Progenitor cell of endocrine pancreas (in vitro differentiated cells): Measurements from ENCODE around the gene B4GALT3. TPM values are rescaled to one million over a fixed set of nuclear protein-coding genes. Genes with fewer than 3 reads are reported as not detected.

ENCODE experiments used
- DNase-seq: peaks from one replicate; pipeline ENCODE4 v3.0.0; 2021; ENCODE audit warnings: low spot score; ENCODE audit not compliant: unreplicated experiment
- H3K27ac Mint-ChIP-seq: 2 replicates; pipeline ENCODE4 v1.8.0; 2021; ENCODE audit warnings: mild to moderate bottlenecking, moderate library complexity, mixed read lengths
- H3K27me3 Mint-ChIP-seq: 2 replicates; pipeline ENCODE4 v1.8.0; 2021; ENCODE audit warnings: mixed read lengths
- H3K36me3 Mint-ChIP-seq: 2 replicates; pipeline ENCODE4 v1.8.0; 2022; ENCODE audit warnings: mixed read lengths; ENCODE audit not compliant: insufficient read depth
- H3K4me1 Mint-ChIP-seq: 2 replicates; pipeline ENCODE4 v1.8.0; 2021; ENCODE audit warnings: low read depth, mixed read lengths
- H3K4me3 Mint-ChIP-seq: 2 replicates; pipeline ENCODE4 v1.8.0; 2021; ENCODE audit warnings: low read depth, mild to moderate bottlenecking, moderate library complexity, mixed read lengths
- H3K9me3 Mint-ChIP-seq: 2 replicates; pipeline ENCODE4 v1.8.0; 2021; ENCODE audit warnings: low read depth, mixed read lengths
- CTCF ChIP-seq: fragments of 200-600 bp; sonication (generic); IDR thresholded peaks from one replicate; pipeline ENCODE4 v1.5.0; 2021; ENCODE audit warnings: antibody characterized with exemption, mild to moderate bottlenecking; ENCODE audit not compliant: unreplicated experiment
- total RNA-seq: library from RNA; stranded (reverse); gene quantifications from 2 replicates; pipeline ENCODE4 v1.2.1, GENCODE V29; 2021

B4GALT3 gene
- total RNA-seq, 1 donor from 2014 or later = 45.9 TPM

DNA sequence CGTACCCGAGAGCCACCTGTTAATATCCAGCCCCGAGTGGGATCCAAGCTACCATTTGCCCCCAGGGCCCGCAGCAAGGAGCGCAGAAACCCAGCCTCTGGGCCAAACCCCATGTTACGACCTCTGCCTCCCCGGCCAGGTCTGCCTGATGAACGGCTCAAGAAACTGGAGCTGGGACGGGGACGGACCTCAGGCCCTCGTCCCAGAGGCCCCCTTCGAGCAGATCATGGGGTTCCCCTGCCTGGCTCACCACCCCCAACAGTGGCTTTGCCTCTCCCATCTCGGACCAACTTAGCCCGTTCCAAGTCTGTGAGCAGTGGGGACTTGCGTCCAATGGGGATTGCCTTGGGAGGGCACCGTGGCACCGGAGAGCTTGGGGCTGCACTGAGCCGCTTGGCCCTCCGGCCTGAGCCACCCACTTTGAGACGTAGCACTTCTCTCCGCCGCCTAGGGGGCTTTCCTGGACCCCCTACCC is 16.6 kb downstream of the B4GALT3 start:
- Mint-ChIP-seq H3K4me3 (peak overlapping the region; percentile 80), H3K9me3 (no peaks in the 10 kb centered on the region), H3K4me1 (peaks cover 16% of the 10 kb centered on the region), H3K36me3 (peaks cover 33% of the 10 kb centered on the region), H3K27me3 (no peaks in the 10 kb centered on the region), H3K27ac (no peak overlapping the region)
- DNase-seq = no peak
- no peak for TF ChIP-seq CTCF

DNA sequence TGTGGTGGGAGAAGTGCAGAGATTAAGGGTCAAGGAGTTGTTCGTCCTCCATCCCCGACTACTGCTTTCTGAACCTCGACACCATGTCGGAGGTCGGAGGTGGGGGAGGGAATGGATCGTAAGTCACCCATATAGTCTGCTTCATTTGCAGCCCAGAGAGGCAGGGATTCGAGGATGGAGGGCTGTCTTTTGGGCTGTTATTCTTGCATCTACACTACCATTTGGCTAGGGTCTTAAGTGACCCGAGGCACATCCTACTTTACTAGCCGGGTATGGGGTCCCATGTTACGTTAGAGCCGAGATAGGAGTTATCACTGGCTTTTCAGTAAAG is 17.4 kb downstream of the B4GALT3 start:
- Mint-ChIP-seq H3K4me3 (peak overlapping the region; percentile 80), H3K4me1 (peaks cover 15% of the 10 kb centered on the region), H3K27ac (peak overlapping the region; percentile 61), H3K9me3 (no peaks in the 10 kb centered on the region), H3K27me3 (no peaks in the 10 kb centered on the region), H3K36me3 (peaks cover 30% of the 10 kb centered on the region)
- DNase-seq = no peak
- no peak for TF ChIP-seq CTCF

- Mint-ChIP-seq H3K27me3 (no peaks in the 10 kb centered on the region), H3K36me3 (peaks cover 26% of the 10 kb centered on the region), H3K4me3 (peak within 1 kb of the TSS; percentile 80), H3K9me3 (no peaks in the 10 kb centered on the region), H3K27ac (peak within 1 kb of the TSS; percentile 82), H3K4me1 (peaks cover 17% of the 10 kb centered on the region)
- peak; percentile 27 for TF ChIP-seq CTCF
- DNase-seq = peak; percentile 85
These were observed 18.0 kb downstream of the B4GALT3 start, which contains the start of gene USP21 for GRCh38 chr1:161159087-161159912. Gene USP21, plus strand, starts transcription at chr1:161159500. Its CDS starts 1,141 bp downstream, at chr1:161160641.

DNA sequence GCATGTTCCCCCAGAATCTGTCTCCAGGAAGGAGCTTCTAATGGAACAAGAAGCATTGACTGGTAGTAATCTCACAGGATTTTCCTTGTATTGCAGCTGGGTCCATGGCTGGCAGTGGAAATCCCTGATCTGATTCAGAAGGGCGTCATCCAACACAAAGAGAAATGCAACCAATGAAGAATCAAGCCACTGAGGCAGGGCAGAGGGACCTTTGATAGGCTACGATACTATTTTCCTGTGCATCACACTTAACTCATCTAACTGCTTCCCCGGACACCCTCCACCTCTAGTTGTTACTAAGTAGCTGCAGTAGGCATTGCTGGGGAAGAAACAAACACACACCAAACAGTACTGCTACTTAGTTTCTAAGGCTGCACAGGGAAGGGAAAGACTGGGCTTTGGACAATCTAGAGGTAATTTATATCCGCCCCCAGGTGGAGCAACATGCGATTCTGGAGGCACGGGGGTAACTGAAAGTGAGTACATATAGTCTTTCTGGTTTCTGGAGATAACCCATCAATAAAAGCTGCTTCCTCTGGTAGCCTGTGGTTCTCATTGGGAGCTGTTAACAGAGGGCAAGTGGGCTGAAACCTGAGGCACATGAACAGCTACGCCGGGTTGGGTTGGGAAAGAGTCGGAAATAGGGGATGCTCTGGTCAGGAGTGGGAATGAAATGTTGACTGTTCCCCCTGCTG is 18.8 kb downstream of the B4GALT3 start:
- DNase-seq = no peak
- H3K9me3 Mint-ChIP-seq = no peaks in the 10 kb centered on the region
- peak overlapping the region; percentile 6 for H3K27ac Mint-ChIP-seq
- H3K4me3 Mint-ChIP-seq = peak overlapping the region; percentile 80
- TF ChIP-seq CTCF = no peak
- H3K4me1 Mint-ChIP-seq = peaks cover 17% of the 10 kb centered on the region
- H3K36me3 Mint-ChIP-seq = peaks cover 21% of the 10 kb centered on the region
- no peaks in the 10 kb centered on the region for H3K27me3 Mint-ChIP-seq

GRCh38 chr1:161157867-161158266 is 19.4 kb downstream of the B4GALT3 start:
- Mint-ChIP-seq H3K4me3 (peak overlapping the region; percentile 80), H3K9me3 (no peaks in the 10 kb centered on the region), H3K4me1 (peaks cover 17% of the 10 kb centered on the region), H3K27me3 (no peaks in the 10 kb centered on the region), H3K36me3 (peaks cover 16% of the 10 kb centered on the region), H3K27ac (peak overlapping the region; percentile 18)
- DNase-seq = no peak
- TF ChIP-seq CTCF = no peak
